Measurements from ENCODE around the gene MYOD1.
A peak's percentile ranks its signal among the peaks of the same experiment; 100 is the strongest.

GRCh38 chr11:17686231-17686980 lies 33.0 kb upstream of the MYOD1 start:
- no peak for TF ChIP-seq CTCF (IDR thresholded peaks at IDR 0.05)
- TF ChIP-seq EZH2 (IDR thresholded peaks at IDR 0.05), result no peak
- peak; percentile 45 for TF ChIP-seq EZH2phosphoT487 (IDR thresholded peaks at IDR 0.05)
